SK-N-MC (cell line): ENCODE data around the gene RUFY3.

ENCODE experiments used
- FOXP2 ChIP-seq: optimal IDR thresholded peaks from 2 replicates; pipeline ENCODE3; 2011; ENCODE audit warnings: mild to moderate bottlenecking, moderate library complexity; ENCODE audit not compliant: insufficient read depth; ENCODE audit errors: extremely low read length, control extremely low read depth
- POLR2AphosphoS5 ChIP-seq: IDR thresholded peaks from 2 replicates; pipeline ENCODE4 v1.6.1; 2012; ENCODE audit warnings: mild to moderate bottlenecking, low read depth, low read length, borderline replicate concordance

DNA sequence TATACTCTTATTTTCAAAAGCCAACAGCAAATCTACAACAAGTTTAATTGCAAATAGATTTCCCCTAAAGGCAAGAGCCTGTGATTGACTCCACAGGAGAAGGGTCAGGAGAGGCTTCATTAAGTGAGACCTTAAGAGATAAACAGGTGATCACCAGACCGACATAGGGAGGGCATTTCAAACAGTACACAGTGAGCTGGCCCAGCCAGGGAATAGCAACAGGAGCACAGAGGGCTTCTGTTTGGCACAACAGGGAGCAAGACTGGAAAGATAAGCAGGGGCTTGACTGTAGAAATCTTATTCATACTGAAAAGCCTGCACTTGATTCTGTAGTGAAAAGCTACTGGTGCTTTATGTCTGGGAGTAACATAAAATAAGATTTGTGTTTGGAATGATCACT, 3.9 kb downstream of the RUFY3 start:
- TF ChIP-seq POLR2AphosphoS5 (no peak), FOXP2 (no peak)
